NCI-H2107 (cell line): ENCODE measurements around the gene RNF223.
"Not testable (repeated sequence)": the region's sequence is repeated elsewhere in the genome, so short reads cannot be mapped to it uniquely, and the experiment has no call there.

Experiments used
- DNase-seq: peaks from one replicate; lab custom pipeline; 2025; lab: John Stamatoyannopoulos, UW

RNF223 gene

GRCh38 chr1:1060281-1061000 is 13.7 kb downstream of the RNF223 start:
- no peak for DNase-seq

GRCh38 chr1:1059494-1060280 is 14.4 kb downstream of the RNF223 start:
- DNase-seq, result no peak

GRCh38 chr1:1058921-1059493 is 15.1 kb downstream of the RNF223 start:
- no peak for DNase-seq

- no peak for DNase-seq
Measured at GRCh38 chr1:1058088-1058905, 15.8 kb downstream of the RNF223 start.

GRCh38 chr1:1057769-1058087 is 16.4 kb downstream of the RNF223 start:
- not testable (repeated sequence) for DNase-seq

GRCh38 chr1:1055841-1056736 is 18.0 kb downstream of the RNF223 start:
- DNase-seq, result no peak

GRCh38 chr1:1054971-1055370 is 19.1 kb downstream of the RNF223 start:
- DNase-seq, result no peak

- no peak for DNase-seq
Measured at GRCh38 chr1:1054099-1054700, 19.9 kb downstream of the RNF223 start.

- no peak for DNase-seq
Measured at GRCh38 chr1:1053682-1054081, 20.4 kb downstream of the RNF223 start.

GRCh38 chr1:1053022-1053421 is 21.1 kb downstream of the RNF223 start:
- no peak for DNase-seq

- no peak for DNase-seq
Measured at GRCh38 chr1:1052003-1052840, 21.9 kb downstream of the RNF223 start.

- DNase-seq, result no peak
Measured at GRCh38 chr1:1051127-1051810, 22.8 kb downstream of the RNF223 start.

GRCh38 chr1:1050577-1051052 is 23.5 kb downstream of the RNF223 start:
- DNase-seq, result no peak

GRCh38 chr1:1049318-1050165 is 24.6 kb downstream of the RNF223 start:
- no peak for DNase-seq

GRCh38 chr1:1048765-1049164 is 25.3 kb downstream of the RNF223 start:
- no peak for DNase-seq

GRCh38 chr1:1047963-1048362 is 26.1 kb downstream of the RNF223 start:
- DNase-seq, result no peak

GRCh38 chr1:1047407-1047806 is 26.7 kb downstream of the RNF223 start:
- DNase-seq, result no peak

- DNase-seq, result no peak
Measured at GRCh38 chr1:1046767-1047166, 27.3 kb downstream of the RNF223 start.
